GM19455 (cell line): ENCODE results near the gene TMEM163.
"Not testable (repeated sequence)": the region's sequence is repeated elsewhere in the genome, so short reads cannot be mapped to it uniquely, and the experiment has no call there.

Source experiments
- ATAC-seq: cut with Tn5 transposase; IDR thresholded peaks from one replicate; pipeline ENCODE4 v1.9.1; 2021; ENCODE audit not compliant: unreplicated experiment

The TMEM163 gene

GRCh38 chr2:134718817-134719814, at the start of gene TMEM163:
TMEM163 (minus strand) TSS chr2:134719000.
- peak; percentile 56 for ATAC-seq

DNA sequence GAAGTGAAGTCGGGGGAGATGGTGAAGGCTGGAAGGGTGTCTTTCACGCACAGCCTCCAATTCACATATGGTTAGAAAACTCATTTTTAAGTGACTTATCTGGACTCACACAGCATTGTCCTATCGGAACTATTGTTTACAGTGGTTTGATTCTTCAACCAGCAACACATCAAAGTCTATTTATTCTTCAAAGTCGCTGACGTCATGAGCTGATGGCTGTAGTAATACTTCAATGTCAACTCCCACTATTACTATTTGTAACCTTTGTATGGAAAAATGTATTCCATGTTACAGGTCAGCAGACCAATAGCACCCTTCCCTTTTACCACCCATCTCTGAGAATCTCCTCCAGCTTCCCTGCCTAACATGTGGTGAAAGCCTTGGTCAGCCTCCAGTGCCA, 47.8 kb upstream of the TMEM163 start:
- ATAC-seq = no peak

DNA sequence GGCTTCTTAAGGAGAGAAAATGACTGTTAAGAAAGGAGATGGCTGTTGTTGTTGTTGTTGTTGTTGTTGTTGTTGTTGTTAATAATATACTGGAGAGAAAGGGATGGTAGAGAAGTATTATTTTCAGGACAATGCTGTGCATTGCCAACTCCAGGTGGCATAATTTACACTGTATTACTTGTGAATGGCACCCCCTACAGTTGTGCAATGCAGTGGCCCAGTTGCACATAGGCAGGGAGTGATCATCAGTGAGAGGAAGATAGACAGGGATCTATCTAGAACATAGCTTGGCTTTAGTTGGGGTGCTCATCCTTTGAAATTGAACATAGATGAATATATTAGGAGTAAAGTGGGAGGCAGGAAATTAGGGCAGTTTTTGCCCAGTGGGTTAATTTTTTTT, 47.2 kb upstream of the TMEM163 start:
- ATAC-seq = no peak

GRCh38 chr2:134764164-134764563, 45.4 kb upstream of the TMEM163 start:
- ATAC-seq = no peak

- no peak for ATAC-seq
These were observed 44.4 kb upstream of the TMEM163 start for GRCh38 chr2:134763164-134763710.

DNA sequence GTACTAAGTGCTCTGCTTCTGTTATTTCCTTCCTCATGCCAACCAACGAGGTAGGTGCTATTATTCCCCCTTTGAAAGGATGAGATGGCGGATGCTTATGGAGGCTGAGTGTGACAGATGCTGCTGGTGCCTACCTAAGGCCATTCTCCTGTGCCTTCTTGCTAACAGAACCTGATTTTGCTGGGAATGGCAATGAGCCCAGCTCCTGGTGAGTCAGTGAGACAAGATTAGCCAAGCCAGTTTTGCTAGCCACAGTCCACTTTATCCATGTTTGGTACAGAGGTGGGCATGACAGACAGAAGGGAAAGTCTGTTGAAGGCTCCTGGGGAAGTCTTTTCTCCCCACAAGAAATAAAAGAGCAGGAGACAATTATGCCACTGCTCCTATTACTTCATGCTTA, 43.7 kb upstream of the TMEM163 start:
- no peak for ATAC-seq

- ATAC-seq = no peak
These were observed 41.6 kb upstream of the TMEM163 start for GRCh38 chr2:134760385-134760784.

- peak; percentile 88 for ATAC-seq
These were observed 39.8 kb upstream of the TMEM163 start for GRCh38 chr2:134758633-134759032.

DNA sequence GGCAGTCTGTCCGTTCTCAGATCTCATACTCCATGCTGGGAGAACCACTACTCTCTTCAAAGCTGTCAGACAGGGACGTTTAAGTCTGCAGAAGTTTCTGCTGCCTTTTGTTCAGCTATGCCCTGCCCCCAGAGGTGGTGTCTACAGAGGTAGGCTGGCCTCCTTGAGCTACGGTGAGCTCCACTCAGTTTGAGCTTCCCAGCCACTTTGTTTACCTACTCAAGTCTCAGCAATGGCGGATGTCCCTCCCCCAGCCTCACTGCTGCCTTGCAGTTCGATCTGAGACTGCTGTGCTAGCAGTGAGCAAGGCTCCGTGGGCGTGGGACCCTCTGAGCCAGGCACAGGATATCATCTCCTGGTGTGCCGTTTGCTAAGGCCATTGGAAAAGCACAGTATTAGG, 33.2 kb upstream of the TMEM163 start:
- not testable (repeated sequence) for ATAC-seq

- no peak for ATAC-seq
These were observed 26.7 kb upstream of the TMEM163 start for GRCh38 chr2:134745546-134745945.

DNA sequence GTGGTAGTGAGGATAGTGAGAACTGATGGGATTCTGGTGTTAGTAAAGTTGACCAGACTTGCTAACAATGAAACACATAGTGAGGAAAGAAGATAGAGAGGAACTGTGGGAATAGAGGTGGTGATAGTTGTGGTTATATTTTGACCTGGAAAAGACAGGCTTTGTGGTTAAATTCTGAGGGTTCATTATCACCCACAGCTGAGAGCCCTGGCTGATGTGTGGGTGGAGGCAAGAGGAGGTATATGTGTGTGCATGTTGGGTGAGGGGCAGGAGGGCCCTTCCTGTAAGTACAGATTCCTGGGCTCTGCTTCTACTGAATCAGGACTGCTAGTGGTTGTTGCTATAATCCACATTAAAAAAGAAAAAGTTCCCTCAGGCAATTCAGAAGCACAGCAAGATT, 26.2 kb upstream of the TMEM163 start:
- ATAC-seq = no peak

- peak; percentile 93 for ATAC-seq
These were observed 21.1 kb upstream of the TMEM163 start for GRCh38 chr2:134739879-134740301.

DNA sequence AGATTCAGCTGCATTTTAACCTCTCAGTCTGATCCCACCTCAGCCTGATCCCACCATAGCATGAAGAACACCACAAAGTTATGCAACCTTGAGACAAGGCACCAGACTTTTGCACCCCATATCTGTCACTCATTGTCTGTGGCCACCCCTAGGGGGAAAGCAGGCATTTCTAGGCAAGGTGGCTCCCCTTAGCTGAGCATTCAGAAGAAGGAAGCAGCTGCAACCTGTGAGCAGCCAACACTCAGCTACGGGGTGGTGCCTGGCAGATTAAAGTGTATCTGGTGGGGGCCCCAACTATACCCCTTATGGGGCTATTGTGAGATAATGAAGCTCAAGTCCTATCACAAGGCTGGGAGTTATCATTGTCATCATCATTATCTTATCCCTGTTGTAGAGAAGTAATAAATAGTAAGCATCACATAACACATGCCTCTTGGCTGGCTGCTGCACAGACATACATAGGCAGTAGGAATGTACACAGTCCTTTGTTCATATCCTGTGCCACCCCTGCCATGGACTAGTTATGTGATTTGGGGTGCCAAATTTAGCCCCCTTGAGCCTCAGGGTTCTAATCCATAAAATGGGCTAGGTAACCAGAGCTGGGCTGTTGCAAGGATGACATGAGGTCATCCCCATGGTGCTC, 20.6 kb upstream of the TMEM163 start:
- no peak for ATAC-seq

- no peak for ATAC-seq
These were observed 19.5 kb upstream of the TMEM163 start for GRCh38 chr2:134738141-134738870.

- no peak for ATAC-seq
These were observed 18.9 kb upstream of the TMEM163 start for GRCh38 chr2:134737671-134738070.

GRCh38 chr2:134736167-134736880, 17.5 kb upstream of the TMEM163 start:
- no peak for ATAC-seq

DNA sequence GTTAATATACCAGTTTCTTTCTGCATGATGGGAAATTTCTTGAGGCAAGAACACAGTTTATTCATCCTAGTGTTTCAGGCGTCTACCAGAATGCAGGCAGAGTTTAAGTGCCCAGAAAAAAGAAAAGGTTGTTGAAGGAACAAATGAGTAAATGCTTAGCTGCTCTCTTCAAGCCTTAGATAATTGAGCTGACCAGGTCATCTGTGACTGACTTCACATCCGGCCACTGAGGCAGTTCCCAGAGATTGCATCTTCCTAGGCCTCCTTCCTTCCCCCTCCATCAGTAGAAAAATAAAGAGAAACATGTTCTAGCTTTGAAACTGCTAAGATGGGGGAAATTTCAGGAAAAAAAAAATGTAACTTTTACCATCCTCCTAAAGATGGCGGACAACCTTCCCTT, 9.4 kb upstream of the TMEM163 start:
- no peak for ATAC-seq

GRCh38 chr2:134727385-134727784, 8.6 kb upstream of the TMEM163 start:
- no peak for ATAC-seq

DNA sequence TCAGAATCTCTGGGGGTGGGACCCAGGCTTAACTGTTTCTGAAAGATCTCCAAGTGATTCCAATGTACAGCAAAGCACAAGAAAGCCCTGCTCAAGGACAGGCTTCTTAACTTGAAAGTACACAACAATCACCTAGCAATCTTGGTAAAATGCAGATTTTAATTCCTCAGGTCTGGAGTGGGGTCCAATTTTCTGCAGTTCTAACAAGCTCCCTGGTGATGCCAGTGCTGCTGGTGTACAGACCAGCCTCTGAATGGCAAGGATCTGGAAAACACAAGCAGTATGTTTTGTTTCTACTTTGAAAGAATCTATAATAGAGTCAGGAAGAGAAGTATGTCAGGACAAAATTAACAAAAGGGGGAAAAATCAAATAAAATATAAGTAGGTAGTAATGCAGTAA, 7.8 kb upstream of the TMEM163 start:
- no peak for ATAC-seq

DNA sequence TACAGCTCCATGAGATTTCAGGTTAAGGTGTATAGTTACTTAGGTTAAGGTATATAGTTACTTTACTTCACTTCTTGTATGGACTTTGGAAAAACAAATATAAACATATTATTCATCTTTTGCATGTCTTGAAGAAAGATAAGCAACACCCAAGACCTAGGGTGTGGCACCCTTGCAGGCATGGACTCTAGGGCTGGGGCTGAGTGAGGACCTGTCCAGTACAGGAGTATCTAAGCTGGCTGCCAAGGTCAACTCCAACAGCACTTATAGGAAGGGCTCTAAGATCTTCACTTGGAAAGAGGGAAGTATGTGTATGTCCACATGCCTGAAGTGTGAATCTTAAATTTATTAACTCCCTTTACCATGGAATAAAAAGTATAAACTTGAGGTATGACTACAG, 7.1 kb upstream of the TMEM163 start:
- no peak for ATAC-seq

DNA sequence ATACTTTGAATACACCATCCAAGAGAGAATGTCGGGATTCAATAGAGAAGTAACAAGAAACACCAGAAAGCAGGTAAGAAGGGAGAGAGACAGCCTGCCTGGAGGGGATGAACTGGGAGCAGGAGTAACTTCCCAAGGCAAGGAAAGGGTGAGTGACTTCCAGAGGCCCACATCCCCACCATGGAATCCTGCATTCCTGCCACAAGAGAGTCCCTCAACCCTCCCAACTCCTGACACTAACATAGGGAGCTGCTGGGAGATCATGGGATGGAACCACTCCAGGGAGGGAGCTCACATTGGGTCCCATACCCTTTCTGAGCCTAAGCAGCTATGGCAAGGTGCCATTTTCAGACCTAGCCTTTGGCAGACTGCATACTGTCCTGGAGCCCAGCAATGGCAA, 5.5 kb upstream of the TMEM163 start:
- no peak for ATAC-seq
